Caco-2 (cell line): ENCODE results near the gene TECR. TPM values are rescaled to one million over a fixed set of nuclear protein-coding genes. Genes with fewer than 3 reads are reported as not detected.
A peak's percentile ranks its signal among the peaks of the same experiment; 100 is the strongest.

Experiments
- BruUV-seq: library from RNA; stranded (reverse); fragments of 400-500 nt; replicated peaks from 2 replicates; lab custom pipeline; 2021; lab: Mats Ljungman, UMichigan
- CTCF ChIA-PET: fragments of 300-600 bp; sonication (Branson Sonifier 250); formaldehyde crosslinking; loops from one replicate; lab custom pipeline; 2022; ENCODE audit warnings: antibody characterized with exemption; lab: Charles Lee
- POLR2A ChIA-PET: fragments of 300-600 bp; sonication (Branson Sonifier 250); formaldehyde crosslinking; loops from one replicate; lab custom pipeline; 2022; ENCODE audit warnings: antibody characterized with exemption; lab: Charles Lee
- DNase-seq, 2 experiments: peaks; one replicate each; pipeline versions ENCODE4 v3.0.0 to v3.0.0-alpha.2; 2020 to 2022
- H3K27me3 ChIP-seq: replicated peaks from 2 replicates; pipeline ENCODE4 v1.6.0; 2011; ENCODE audit warnings: low read length; ENCODE audit not compliant: control insufficient read depth, insufficient read depth
- H3K36me3 ChIP-seq: 2 replicates; pipeline ENCODE4 v1.5.1; 2011; ENCODE audit warnings: low read length; ENCODE audit not compliant: control insufficient read depth, insufficient read depth
- H3K4me1 ChIP-seq: fragments of 250-450 bp; sonication (Bioruptor Pico); 2 replicates; pipeline ENCODE4 v1.5.1; 2020; ENCODE audit warnings: mild to moderate bottlenecking
- H3K4me3 ChIP-seq: 2 replicates; pipeline ENCODE4 v1.5.1; 2011; ENCODE audit warnings: low read depth, mild to moderate bottlenecking, control low read depth, low read length
- H3K9me3 ChIP-seq: fragments of 250-450 bp; sonication (Bioruptor Pico); 2 replicates; pipeline ENCODE4 v1.5.1; 2020; ENCODE audit warnings: mild to moderate bottlenecking, moderate library complexity
- H3K27ac Mint-ChIP-seq: one replicate; pipeline ENCODE4 v1.8.0; 2022; ENCODE audit warnings: mixed read lengths; ENCODE audit not compliant: unreplicated experiment
- H3K27me3 Mint-ChIP-seq: one replicate; pipeline ENCODE4 v1.8.0; 2022; ENCODE audit warnings: mixed read lengths; ENCODE audit not compliant: insufficient read depth, unreplicated experiment
- H3K36me3 Mint-ChIP-seq: one replicate; pipeline ENCODE4 v1.8.0; 2022; ENCODE audit warnings: mild to moderate bottlenecking, mixed read lengths; ENCODE audit not compliant: insufficient read depth, unreplicated experiment
- H3K4me1 Mint-ChIP-seq: one replicate; pipeline ENCODE4 v1.8.0; 2022; ENCODE audit warnings: low read depth, mixed read lengths; ENCODE audit not compliant: unreplicated experiment
- H3K4me3 Mint-ChIP-seq: one replicate; pipeline ENCODE4 v1.8.0; 2022; ENCODE audit warnings: mild to moderate bottlenecking, moderate library complexity, mixed read lengths; ENCODE audit not compliant: unreplicated experiment
- H3K9me3 Mint-ChIP-seq: one replicate; pipeline ENCODE4 v1.8.0; 2022; ENCODE audit warnings: mixed read lengths; ENCODE audit not compliant: unreplicated experiment
- intact Hi-C: fragments of 100-400 bp; cut with micrococcal nuclease; formaldehyde crosslinking; loops from one replicate; pipeline ENCODE4 v1.10.0; 2022; ENCODE audit not compliant: unreplicated experiment
- total RNA-seq: library from RNA; stranded (reverse); gene quantifications from 2 replicates; pipeline ENCODE4 v1.2.3, GENCODE V29; 2022
- TF ChIP-seq, protein P1 (sequence below), 2 experiments: fragments of 200-600 bp in 1 of 2; IDR thresholded peaks; 1 replicate in 1 of 2; 2 replicates in 1 of 2; pipeline versions ENCODE4 v1.5.1 to v1.8.0; 2011 to 2022; ENCODE audit warnings: antibody characterized with exemption in 1 of 2, control low read depth in 1 of 2, inconsistent platforms in 1 of 2, low read depth in 1 of 2, low read length in 1 of 2, mild to moderate bottlenecking in 1 of 2, moderate library complexity in 1 of 2; ENCODE audit not compliant: insufficient read depth in 1 of 2, severe bottlenecking in 1 of 2, unreplicated experiment in 1 of 2

Gene TECR
- total RNA-seq, 1 experiment from 2014 or later: 300 TPM

DNA sequence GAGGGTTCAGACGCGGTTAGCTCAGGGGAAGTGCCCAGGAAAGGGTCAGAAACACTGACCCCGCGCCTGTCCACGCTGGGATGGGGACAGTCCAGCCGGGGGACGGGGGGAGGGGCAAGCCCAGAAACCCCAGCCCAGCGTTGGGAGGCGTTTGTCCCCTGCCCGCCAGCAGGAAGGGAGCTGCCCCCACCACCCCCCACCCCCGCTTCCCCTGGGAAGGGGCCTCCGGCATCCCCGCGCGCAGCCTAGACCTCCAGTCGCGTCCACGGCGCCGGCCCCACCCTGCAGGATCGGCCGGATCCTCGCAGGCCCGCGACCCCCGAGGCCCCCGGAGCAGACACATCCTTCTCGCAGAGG, 33.7 kb upstream of the TECR start:
- peaks cover 21% of the 10 kb centered on the region for H3K4me1 Mint-ChIP-seq
- peak overlapping the region; percentile 80 for H3K4me3 Mint-ChIP-seq
- H3K36me3 Mint-ChIP-seq: peaks cover 39% of the 10 kb centered on the region
- H3K4me3 ChIP-seq: peak overlapping the region; percentile 93
- BruUV-seq: no TSS peak
- intact Hi-C loops: loop anchor here (2.0 kb wide), 1 partner anchor 33 kb away; the partner anchor contains the start of gene TECR
- no peaks in the 10 kb centered on the region; the same call in 1 of the 2 replicates for H3K36me3 ChIP-seq
- H3K4me1 ChIP-seq: peaks cover 16% of the 10 kb centered on the region
- no peaks in the 10 kb centered on the region for H3K27me3 Mint-ChIP-seq
- H3K27me3 ChIP-seq: no peaks in the 10 kb centered on the region
- ChIA-PET POLR2A (interaction anchor here (1.0 kb wide), 2 partner anchors 23 to 76 kb away, joined by 4 to 8 read pairs; partner anchors contain the start of genes DNAJB1 and NDUFB7), CTCF (interaction anchor here (0.9 to 1.7 kb wide), 3 partner anchors 23 to 79 kb away, joined by 3 to 6 read pairs (median 5); no protein-coding TSS in a partner anchor)
- DNase-seq: no peak
- TF ChIP-seq, protein P1, sequence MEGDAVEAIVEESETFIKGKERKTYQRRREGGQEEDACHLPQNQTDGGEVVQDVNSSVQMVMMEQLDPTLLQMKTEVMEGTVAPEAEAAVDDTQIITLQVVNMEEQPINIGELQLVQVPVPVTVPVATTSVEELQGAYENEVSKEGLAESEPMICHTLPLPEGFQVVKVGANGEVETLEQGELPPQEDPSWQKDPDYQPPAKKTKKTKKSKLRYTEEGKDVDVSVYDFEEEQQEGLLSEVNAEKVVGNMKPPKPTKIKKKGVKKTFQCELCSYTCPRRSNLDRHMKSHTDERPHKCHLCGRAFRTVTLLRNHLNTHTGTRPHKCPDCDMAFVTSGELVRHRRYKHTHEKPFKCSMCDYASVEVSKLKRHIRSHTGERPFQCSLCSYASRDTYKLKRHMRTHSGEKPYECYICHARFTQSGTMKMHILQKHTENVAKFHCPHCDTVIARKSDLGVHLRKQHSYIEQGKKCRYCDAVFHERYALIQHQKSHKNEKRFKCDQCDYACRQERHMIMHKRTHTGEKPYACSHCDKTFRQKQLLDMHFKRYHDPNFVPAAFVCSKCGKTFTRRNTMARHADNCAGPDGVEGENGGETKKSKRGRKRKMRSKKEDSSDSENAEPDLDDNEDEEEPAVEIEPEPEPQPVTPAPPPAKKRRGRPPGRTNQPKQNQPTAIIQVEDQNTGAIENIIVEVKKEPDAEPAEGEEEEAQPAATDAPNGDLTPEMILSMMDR (IDR thresholded peaks at IDR 0.05; ENCODE audit: insufficient read depth in 1 of 2, low read depth in 1 of 2, low read length in 1 of 2, severe bottlenecking in 1 of 2, unreplicated experiment in 1 of 2): no peak
- H3K27ac Mint-ChIP-seq: peak overlapping the region; percentile 91
- H3K9me3 ChIP-seq: no peaks in the 10 kb centered on the region
- H3K9me3 Mint-ChIP-seq: no peaks in the 10 kb centered on the region

DNA sequence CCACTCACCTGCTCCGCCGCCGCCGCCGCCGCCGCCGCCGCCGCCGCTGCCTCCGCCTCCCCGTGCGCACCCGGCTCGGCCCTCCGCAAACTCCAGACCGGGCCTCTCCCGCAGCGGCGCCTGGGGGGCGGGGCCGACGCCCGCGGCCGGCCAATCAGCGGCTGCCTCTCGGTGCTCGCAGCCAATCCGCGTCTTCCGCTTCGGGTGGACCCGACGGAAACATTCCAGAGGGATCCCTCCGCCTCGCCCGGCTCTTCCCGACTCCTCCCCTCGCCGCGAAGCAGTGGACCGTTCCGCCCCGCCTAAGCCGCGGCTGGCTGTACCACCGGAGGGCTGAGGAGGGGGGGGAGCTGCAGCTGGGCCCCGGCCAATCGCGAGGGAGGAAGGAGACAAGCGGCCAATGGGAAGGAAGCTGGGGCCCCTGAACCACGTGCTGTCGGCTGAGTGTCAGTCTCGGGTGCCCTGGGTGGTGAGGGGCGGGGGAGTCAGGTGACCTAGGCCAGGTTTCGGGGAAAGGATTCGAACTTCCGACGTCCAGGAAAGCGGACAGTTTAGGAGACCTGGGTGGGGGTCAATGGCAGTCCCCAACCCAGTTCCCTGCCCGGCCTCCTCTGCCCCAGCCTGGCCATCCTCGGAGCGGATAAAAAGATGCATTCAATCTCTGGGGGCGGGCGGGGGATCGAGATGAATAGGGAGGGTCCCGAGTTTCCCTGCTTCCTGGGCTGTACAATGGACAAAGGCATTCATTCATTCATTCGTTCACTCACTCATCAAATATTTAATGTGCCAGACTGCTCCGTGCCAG, 33.2 kb upstream of the TECR start, which contains the start of gene GIPC1:
GIPC1 (minus strand) TSS at position 99 of the 805 bp plus-strand sequence. CDS start 13,151 bp downstream, outside the sequence.
- Mint-ChIP-seq H3K9me3 (no peaks in the 10 kb centered on the region), H3K4me3 (peak within 1 kb of the TSS; percentile 80), H3K27ac (peak within 1 kb of the TSS; percentile 91), H3K36me3 (peaks cover 34% of the 10 kb centered on the region), H3K4me1 (peaks cover 21% of the 10 kb centered on the region), H3K27me3 (no peaks in the 10 kb centered on the region)
- Histone ChIP-seq H3K9me3 (no peaks in the 10 kb centered on the region), H3K4me1 (peaks cover 16% of the 10 kb centered on the region), H3K27me3 (no peaks in the 10 kb centered on the region), H3K4me3 (peak within 1 kb of the TSS; percentile 93), H3K36me3 (no peaks in the 10 kb centered on the region; the same call in 1 of the 2 replicates)
- intact Hi-C loops: loop anchor here (2.0 kb wide), 1 partner anchor 33 kb away; the partner anchor contains the start of gene TECR
- peak; percentile 99 for DNase-seq
- TF ChIP-seq, protein P1 (IDR thresholded peaks at IDR 0.05; ENCODE audit: insufficient read depth in 1 of 2, low read depth in 1 of 2, low read length in 1 of 2, severe bottlenecking in 1 of 2, unreplicated experiment in 1 of 2): no peak
- ChIA-PET CTCF (interaction anchor here (0.9 to 1.9 kb wide), 5 partner anchors 10 to 360 kb away, joined by 3 to 7 read pairs (median 5); partner anchors contain the start of gene ASF1B), POLR2A (interaction anchor here (0.5 to 1.0 kb wide), 7 partner anchors 10 to 1562 kb away, joined by 3 to 8 read pairs (median 3); partner anchors contain the start of genes DNAJB1, FARSA and NDUFB7)
- no TSS peak for BruUV-seq

DNA sequence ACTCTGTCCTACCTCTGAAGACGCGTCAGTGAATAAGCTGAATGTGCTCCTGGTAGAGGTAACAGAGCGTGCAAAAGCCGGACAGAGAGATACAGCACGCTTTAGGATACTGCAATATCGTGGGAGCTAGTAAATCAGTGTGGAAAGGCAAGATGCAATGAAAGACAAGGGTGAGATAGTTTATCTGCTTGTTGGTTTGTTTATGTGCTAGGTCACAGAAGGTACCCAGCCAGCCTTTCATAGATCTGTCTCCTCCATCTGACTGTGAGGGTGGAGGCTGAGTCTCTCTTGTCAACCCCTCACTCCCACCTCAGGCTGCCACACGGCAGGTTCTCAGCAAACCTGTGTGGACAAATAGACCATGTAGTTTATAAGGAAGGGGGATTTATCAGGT, 32.6 kb upstream of the TECR start:
- TF ChIP-seq, protein P1 (IDR thresholded peaks at IDR 0.05; ENCODE audit: insufficient read depth in 1 of 2, low read depth in 1 of 2, low read length in 1 of 2, severe bottlenecking in 1 of 2, unreplicated experiment in 1 of 2): no peak
- H3K4me1 Mint-ChIP-seq: peaks cover 21% of the 10 kb centered on the region
- no peak for DNase-seq
- peak overlapping the region; percentile 80 for H3K4me3 Mint-ChIP-seq
- H3K36me3 Mint-ChIP-seq: peaks cover 28% of the 10 kb centered on the region
- no peaks in the 10 kb centered on the region for H3K27me3 ChIP-seq
- no peaks in the 10 kb centered on the region for H3K9me3 ChIP-seq
- BruUV-seq: TSS peak; percentile 96
- H3K36me3 ChIP-seq: no peaks in the 10 kb centered on the region; the same call in 1 of the 2 replicates
- peak overlapping the region; percentile 91 for H3K27ac Mint-ChIP-seq
- peaks cover 16% of the 10 kb centered on the region for H3K4me1 ChIP-seq
- H3K27me3 Mint-ChIP-seq: no peaks in the 10 kb centered on the region
- no peaks in the 10 kb centered on the region for H3K9me3 Mint-ChIP-seq
- no peak overlapping the region for H3K4me3 ChIP-seq
- CTCF ChIA-PET: interaction anchor here (0.9 to 1.9 kb wide), 4 partner anchors 9 to 360 kb away, joined by 3 to 7 read pairs (median 4); partner anchors contain the start of gene ASF1B
- POLR2A ChIA-PET: interaction anchor here (0.5 to 1.3 kb wide), 8 partner anchors 9 to 1563 kb away, joined by 3 to 8 read pairs (median 4); partner anchors contain the start of genes DNAJB1, FARSA and NDUFB7
- intact Hi-C loops: loop anchor here (2.0 kb wide), 1 partner anchor 32 kb away; the partner anchor contains the start of gene TECR
